Endothelial cell of umbilical vein (primary cell): Measurements from ENCODE around the gene NAA60. TPM values are rescaled to one million over a fixed set of nuclear protein-coding genes. Genes with fewer than 3 reads are reported as not detected.

ENCODE experiments used
- BruUV-seq: library from RNA; stranded (reverse); fragments of 400-500 nt; replicated peaks from 2 replicates; lab custom pipeline; 2021; lab: Mats Ljungman, UMichigan
- CTCF ChIA-PET: fragments of 300-600, 350-600 bp; sonication (Branson Sonifier 250); formaldehyde crosslinking; loops from one replicate; lab custom pipeline; 2021; ENCODE audit warnings: antibody characterized with exemption, inconsistent platforms; lab: Charles Lee
- POLR2A ChIA-PET: fragments of 300-600, 350-600 bp; sonication (Branson Sonifier 250); formaldehyde crosslinking; loops from one replicate; lab custom pipeline; 2021; ENCODE audit warnings: antibody characterized with exemption, inconsistent platforms; lab: Charles Lee
- DNase-seq: peaks from one replicate; pipeline ENCODE4 v3.0.0-alpha.2; 2011; ENCODE audit warnings: low read depth, low spot score
- FAIRE-seq: peaks from 2 replicates; lab custom pipeline; 2011; peaks lifted over from hg19 to GRCh38; lab: Jason Lieb, UNC
- H2AFZ ChIP-seq: 2 replicates; pipeline ENCODE4 v1.6.0; 2012; ENCODE audit warnings: low read depth, low read length, control low read depth, inconsistent platforms
- H3K27ac ChIP-seq: 2 replicates; pipeline ENCODE4 v1.5.1; 2011; ENCODE audit warnings: low read depth, mild to moderate bottlenecking, control low read depth, low read length, moderate library complexity; ENCODE audit not compliant: insufficient read depth
- H3K27me3 ChIP-seq, 2 experiments: 2 replicates each; pipeline versions ENCODE4 v1.6.0 to v1.6.1; 2011; ENCODE audit warnings: low read length in 2 of 2, mixed read lengths in 1 of 2; ENCODE audit not compliant: control insufficient read depth in 2 of 2, insufficient read depth in 2 of 2
- H3K36me3 ChIP-seq, 2 experiments: 2 replicates in 1 of 2; 3 replicates in 1 of 2; pipeline ENCODE4 v1.5.1; 2011; ENCODE audit warnings: low read length in 2 of 2, mild to moderate bottlenecking in 1 of 2, moderate library complexity in 1 of 2; ENCODE audit not compliant: control insufficient read depth in 2 of 2, insufficient read depth in 2 of 2; ENCODE audit errors: extremely low read depth in 1 of 2
- H3K4me1 ChIP-seq: 3 replicates; pipeline ENCODE4 v1.5.1; 2011; ENCODE audit warnings: mild to moderate bottlenecking, low read length; ENCODE audit not compliant: control insufficient read depth, insufficient read depth; ENCODE audit errors: extremely low read depth
- H3K4me2 ChIP-seq: 2 replicates; pipeline ENCODE4 v1.6.1; 2011; ENCODE audit warnings: low read length, control low read depth, mixed read lengths; ENCODE audit not compliant: insufficient read depth
- H3K4me3 ChIP-seq, 3 experiments: fragments of 200-600 bp in 1 of 3; sonication (generic), shearing (Covaris generic) in 1 of 3; replicated peaks in 1 of 3; 2 replicates each; pipeline ENCODE4 v1.5.1; 2011 to 2016; ENCODE audit warnings: control low read depth in 3 of 3, low read length in 3 of 3, mild to moderate bottlenecking in 2 of 3, inconsistent platforms in 1 of 3, low read depth in 1 of 3, moderate library complexity in 1 of 3; ENCODE audit not compliant: insufficient read depth in 1 of 3
- H3K79me2 ChIP-seq: 2 replicates; pipeline ENCODE4 v1.6.0; 2012; ENCODE audit warnings: low read length, inconsistent platforms; ENCODE audit not compliant: control insufficient read depth, insufficient read depth
- H3K9ac ChIP-seq: replicated peaks from 2 replicates; pipeline ENCODE3; 2011; ENCODE audit warnings: low read length, control low read depth; ENCODE audit not compliant: insufficient read depth; ENCODE audit errors: extremely low read depth
- H3K9me1 ChIP-seq: replicated peaks from 3 replicates; pipeline ENCODE4 v1.6.0; 2011; ENCODE audit warnings: mild to moderate bottlenecking, low read length; ENCODE audit not compliant: control insufficient read depth, insufficient read depth; ENCODE audit errors: extremely low read depth
- H3K9me3 ChIP-seq: replicated peaks from 2 replicates; pipeline ENCODE4 v1.5.1; 2012; ENCODE audit warnings: low read length, inconsistent platforms; ENCODE audit not compliant: control insufficient read depth, insufficient read depth
- H4K20me1 ChIP-seq: replicated peaks from 2 replicates; pipeline ENCODE3; 2011; ENCODE audit warnings: mild to moderate bottlenecking, low read length; ENCODE audit not compliant: control insufficient read depth, insufficient read depth; ENCODE audit errors: extremely low read depth
- CTCF ChIP-seq, 2 donors: IDR thresholded peaks; 1 replicate in 1 of 2; 2 replicates in 1 of 2; pipeline ENCODE4 v1.5.1; 2011; ENCODE audit warnings: low read length in 2 of 2, mild to moderate bottlenecking in 2 of 2, moderate library complexity in 2 of 2, control low read depth in 1 of 2, inconsistent platforms in 1 of 2, low read depth in 1 of 2; ENCODE audit not compliant: insufficient read depth in 1 of 2; ENCODE audit errors: extremely low read depth in 1 of 2
- EZH2 ChIP-seq: IDR thresholded peaks from 2 replicates; pipeline ENCODE4 v1.6.1; 2012; ENCODE audit warnings: borderline replicate concordance, low read depth, mild to moderate bottlenecking, moderate library complexity, low read length, inconsistent platforms; ENCODE audit not compliant: severe bottlenecking
- FOS ChIP-seq: IDR thresholded peaks from 2 replicates; pipeline ENCODE4 v1.6.1; 2011; ENCODE audit warnings: mild to moderate bottlenecking, low read length, moderate library complexity, borderline replicate concordance; ENCODE audit not compliant: insufficient read depth
- GATA2 ChIP-seq: IDR thresholded peaks from 2 replicates; pipeline ENCODE4 v1.7.0; 2011; ENCODE audit warnings: low read depth, mild to moderate bottlenecking, moderate library complexity, mixed read lengths, low read length; ENCODE audit not compliant: insufficient read length, insufficient read depth
- JUN ChIP-seq: IDR thresholded peaks from 2 replicates; pipeline ENCODE4 v1.6.1; 2011; ENCODE audit warnings: borderline replicate concordance, low read depth; ENCODE audit not compliant: insufficient read length, insufficient read depth
- MAX ChIP-seq: IDR thresholded peaks from 2 replicates; pipeline ENCODE4 v1.6.1; 2011; ENCODE audit not compliant: insufficient read depth, insufficient read length
- MYC ChIP-seq: IDR thresholded peaks from one replicate; pipeline ENCODE4 v1.6.1; 2011; ENCODE audit warnings: mild to moderate bottlenecking, low read depth, low read length
- POLR2A ChIP-seq: IDR thresholded peaks from 2 replicates; pipeline ENCODE4 v1.6.1; 2012; ENCODE audit warnings: low read depth, mild to moderate bottlenecking, control low read depth, low read length
- POLR2AphosphoS5 ChIP-seq: IDR thresholded peaks from 2 replicates; pipeline ENCODE4 v1.6.1; 2012; ENCODE audit warnings: low read depth, mild to moderate bottlenecking, control low read depth, low read length, moderate library complexity; ENCODE audit not compliant: insufficient read depth
- dilution Hi-C: fragments of 300-500 bp; cut with MboI; formaldehyde crosslinking; loops from one replicate; pipeline ENCODE4 v1.15.0; 2019; ENCODE audit warnings: low sequenced_read_pairs; ENCODE audit not compliant: extremely low pct_ligation_motif_present
- intact Hi-C: fragments of 100-400 bp; cut with micrococcal nuclease; formaldehyde crosslinking; loops from one replicate; pipeline ENCODE4 v1.10.0; 2022
- polyA plus RNA-seq, 4 experiments: library from polyadenylated mRNA; depleted of rRNA in 3 of 4; stranded (reverse) in 3 of 4; unstranded in 1 of 4; fragments of >200 nt; gene quantifications; 2 replicates each; pipeline versions ENCODE4 v1.2.1 to v1.2.3, GENCODE V29; 2011 to 2012; ENCODE audit warnings: missing spikeins in 1 of 4
- total RNA-seq: library from RNA; stranded (reverse); gene quantifications from 2 replicates; pipeline ENCODE4 v1.2.3, GENCODE V29; 2021

The NAA60 gene
- total and polyA plus RNA-seq, 2 donors (not counting 3 experiments of a cell fraction or from before 2014, with no cell fraction given): 22.1 to 42.9 TPM

- no peaks in the 10 kb centered on the region for H3K9me3 ChIP-seq
- H3K27me3 ChIP-seq: no peaks in the 10 kb centered on the region
- no peak overlapping the region for H3K4me3 ChIP-seq
- no peak overlapping the region for H2AFZ ChIP-seq
- ChIA-PET CTCF (interaction anchor here (1.1 kb wide), 1 partner anchor 22 kb away, joined by 3 read pairs; no protein-coding TSS in a partner anchor), POLR2A (no interaction called here)
- BruUV-seq: no TSS peak
- dilution Hi-C loops (no loop called here), intact Hi-C loops (no loop called here)
- H3K9me1 ChIP-seq: no peaks in the 10 kb centered on the region
- no peaks in the 10 kb centered on the region for H4K20me1 ChIP-seq
- no peak overlapping the region for H3K4me2 ChIP-seq
- TF ChIP-seq MYC: no peak
- TF ChIP-seq POLR2A: no peak
- TF ChIP-seq JUN: no peak
- no peak for TF ChIP-seq CTCF (IDR thresholded peaks at IDR 0.05; ENCODE audit: extremely low read depth in 1 of 2, insufficient read depth in 1 of 2, low read depth in 1 of 2, low read length in 2 of 2)
- TF ChIP-seq MAX: no peak
- TF ChIP-seq POLR2AphosphoS5: no peak
- TF ChIP-seq FOS: no peak
- no peak for TF ChIP-seq GATA2
- no peak for TF ChIP-seq EZH2
- H3K27ac ChIP-seq: no peak overlapping the region
- H3K79me2 ChIP-seq: no peaks in the 10 kb centered on the region
- no peak for FAIRE-seq
- peaks cover 2 to 11% of the 10 kb centered on the region in 2 experiments for H3K36me3 ChIP-seq
- H3K9ac ChIP-seq: no peak overlapping the region
- no peaks in the 10 kb centered on the region for H3K4me1 ChIP-seq
- no peak for DNase-seq
Measured at GRCh38 chr16:3519581-3519980, 76.1 kb downstream of the NAA60 start.
